Fibroblast of mammary gland (primary cell): ENCODE data around the gene GDI2.

Experiments used
- DNase-seq: peaks from one replicate; pipeline ENCODE4 v3.0.0-alpha.2; 2010; ENCODE audit warnings: low read depth
- H3K4me3 ChIP-seq: 2 replicates; pipeline ENCODE4 v1.5.1; 2011; ENCODE audit warnings: low read depth, mild to moderate bottlenecking, low read length, moderate library complexity; ENCODE audit not compliant: control insufficient read depth
- TF ChIP-seq, protein P1 (sequence below): conservative IDR thresholded peaks from 2 replicates; pipeline ENCODE4 v1.5.1; 2011; ENCODE audit warnings: low read depth, low read length, inconsistent platforms; ENCODE audit not compliant: control insufficient read depth, insufficient read depth

GDI2 gene

GRCh38 chr10:5813341-5814109, at the start of gene GDI2:
Gene GDI2, minus strand, starts transcription at chr10:5813434. Its CDS starts 176 bp downstream, at chr10:5813258.
- TF ChIP-seq, protein P1, sequence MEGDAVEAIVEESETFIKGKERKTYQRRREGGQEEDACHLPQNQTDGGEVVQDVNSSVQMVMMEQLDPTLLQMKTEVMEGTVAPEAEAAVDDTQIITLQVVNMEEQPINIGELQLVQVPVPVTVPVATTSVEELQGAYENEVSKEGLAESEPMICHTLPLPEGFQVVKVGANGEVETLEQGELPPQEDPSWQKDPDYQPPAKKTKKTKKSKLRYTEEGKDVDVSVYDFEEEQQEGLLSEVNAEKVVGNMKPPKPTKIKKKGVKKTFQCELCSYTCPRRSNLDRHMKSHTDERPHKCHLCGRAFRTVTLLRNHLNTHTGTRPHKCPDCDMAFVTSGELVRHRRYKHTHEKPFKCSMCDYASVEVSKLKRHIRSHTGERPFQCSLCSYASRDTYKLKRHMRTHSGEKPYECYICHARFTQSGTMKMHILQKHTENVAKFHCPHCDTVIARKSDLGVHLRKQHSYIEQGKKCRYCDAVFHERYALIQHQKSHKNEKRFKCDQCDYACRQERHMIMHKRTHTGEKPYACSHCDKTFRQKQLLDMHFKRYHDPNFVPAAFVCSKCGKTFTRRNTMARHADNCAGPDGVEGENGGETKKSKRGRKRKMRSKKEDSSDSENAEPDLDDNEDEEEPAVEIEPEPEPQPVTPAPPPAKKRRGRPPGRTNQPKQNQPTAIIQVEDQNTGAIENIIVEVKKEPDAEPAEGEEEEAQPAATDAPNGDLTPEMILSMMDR, result no peak
- peak; percentile 93 for DNase-seq
- H3K4me3 ChIP-seq, result peak within 1 kb of the TSS; percentile 64

GRCh38 chr10:5862360-5862961, 49.2 kb upstream of the GDI2 start:
- TF ChIP-seq, protein P1, result no peak
- H3K4me3 ChIP-seq, result no peak overlapping the region
- DNase-seq, result peak; percentile 14

DNA sequence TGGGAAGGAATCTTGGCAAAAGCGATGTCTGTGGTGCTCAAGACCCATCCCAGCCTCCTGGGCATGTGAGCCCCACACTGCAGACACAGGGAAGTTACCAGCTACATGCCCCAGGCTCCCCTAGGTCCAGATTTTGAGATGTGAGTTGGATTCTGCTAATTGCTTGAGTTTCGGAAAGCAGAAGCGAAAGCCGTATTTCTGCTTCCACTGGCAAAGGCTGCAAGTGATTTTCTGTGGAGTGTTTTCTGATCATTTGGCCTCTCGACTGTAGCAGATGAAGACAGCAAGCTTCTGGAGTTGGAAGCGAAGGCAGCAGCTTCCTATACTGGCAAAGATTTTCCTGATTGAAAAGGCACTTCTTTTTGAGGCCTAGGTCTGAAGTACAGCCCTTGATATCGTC, 46.8 kb upstream of the GDI2 start:
- no peak for DNase-seq
- no peak overlapping the region for H3K4me3 ChIP-seq
- TF ChIP-seq, protein P1, result no peak

DNA sequence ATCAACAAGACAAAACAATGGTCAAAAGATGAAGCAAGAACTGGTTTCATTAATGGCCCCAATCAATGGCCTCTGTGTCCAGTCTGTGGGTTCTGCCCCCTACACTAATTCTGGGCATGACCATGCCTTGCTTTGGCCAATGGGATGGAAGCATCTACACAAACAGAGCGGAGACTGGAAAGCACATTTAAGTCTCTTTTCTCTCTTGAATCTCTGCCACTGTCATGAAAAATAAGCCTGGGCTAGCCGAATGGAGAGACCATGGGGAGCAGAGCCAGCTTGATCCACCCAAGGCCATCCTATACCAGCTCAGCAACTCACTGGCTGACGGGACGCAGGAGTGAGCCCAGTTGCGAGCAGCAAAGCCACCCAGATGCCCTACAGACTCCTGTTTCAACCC, 45.6 kb upstream of the GDI2 start:
- no peak for DNase-seq
- TF ChIP-seq, protein P1, result no peak
- no peak overlapping the region for H3K4me3 ChIP-seq

DNA sequence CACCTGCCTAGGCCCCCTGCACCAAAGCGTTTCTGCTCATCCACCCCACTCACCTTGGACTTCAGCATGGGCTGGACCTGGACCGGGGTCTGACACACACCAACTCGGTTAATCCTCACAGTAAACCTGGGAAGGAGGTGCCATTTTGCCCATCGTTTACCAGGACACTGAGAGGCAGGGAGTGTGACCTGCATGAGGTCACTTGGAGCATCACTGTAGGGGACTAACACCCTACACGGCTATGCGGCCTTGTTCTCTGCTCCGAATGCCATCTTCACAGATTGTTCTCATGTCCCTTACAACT, 43.4 kb upstream of the GDI2 start:
- no peak for DNase-seq
- H3K4me3 ChIP-seq, result no peak overlapping the region
- TF ChIP-seq, protein P1, result no peak

- no peak for DNase-seq
- H3K4me3 ChIP-seq, result no peak overlapping the region
- TF ChIP-seq, protein P1, result no peak
These were observed 42.9 kb upstream of the GDI2 start for GRCh38 chr10:5855979-5856700.
